Renal cortical epithelial cell (primary cell): ENCODE results near the gene DCAF8. TPM values are rescaled to one million over a fixed set of nuclear protein-coding genes. Genes with fewer than 3 reads are reported as not detected.

Source experiments
- DNase-seq: peaks from one replicate; pipeline ENCODE4 v3.0.0-alpha.2; 2011; ENCODE audit warnings: low read depth
- total RNA-seq: library from RNA; depleted of rRNA; stranded (reverse); fragments of >200 nt; gene quantifications from 2 replicates; pipeline ENCODE4 v1.2.3, GENCODE V29; 2014

DCAF8 gene
- total RNA-seq, 1 donor from 2014 or later, result 107 TPM

DNA sequence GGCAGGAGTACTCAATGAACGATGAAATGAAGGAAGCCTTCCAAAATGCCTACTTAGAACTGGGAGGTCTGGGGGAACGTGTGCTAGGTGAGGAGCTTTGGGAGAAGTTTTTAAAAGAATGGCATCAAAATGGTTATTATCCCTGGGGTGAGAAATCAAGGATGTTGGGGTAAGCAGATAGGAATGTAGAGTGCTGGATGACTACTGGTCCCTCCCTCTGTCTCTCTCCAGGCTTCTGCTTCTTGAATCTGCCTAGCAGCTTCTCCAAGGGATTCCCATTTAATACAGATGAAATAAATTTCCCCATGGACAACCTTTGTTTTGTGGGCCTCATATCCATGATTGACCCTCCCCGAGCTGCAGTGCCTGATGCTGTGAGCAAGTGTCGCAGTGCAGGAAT is 91.0 kb downstream of the DCAF8 start:
- DNase-seq, result no peak

DNA sequence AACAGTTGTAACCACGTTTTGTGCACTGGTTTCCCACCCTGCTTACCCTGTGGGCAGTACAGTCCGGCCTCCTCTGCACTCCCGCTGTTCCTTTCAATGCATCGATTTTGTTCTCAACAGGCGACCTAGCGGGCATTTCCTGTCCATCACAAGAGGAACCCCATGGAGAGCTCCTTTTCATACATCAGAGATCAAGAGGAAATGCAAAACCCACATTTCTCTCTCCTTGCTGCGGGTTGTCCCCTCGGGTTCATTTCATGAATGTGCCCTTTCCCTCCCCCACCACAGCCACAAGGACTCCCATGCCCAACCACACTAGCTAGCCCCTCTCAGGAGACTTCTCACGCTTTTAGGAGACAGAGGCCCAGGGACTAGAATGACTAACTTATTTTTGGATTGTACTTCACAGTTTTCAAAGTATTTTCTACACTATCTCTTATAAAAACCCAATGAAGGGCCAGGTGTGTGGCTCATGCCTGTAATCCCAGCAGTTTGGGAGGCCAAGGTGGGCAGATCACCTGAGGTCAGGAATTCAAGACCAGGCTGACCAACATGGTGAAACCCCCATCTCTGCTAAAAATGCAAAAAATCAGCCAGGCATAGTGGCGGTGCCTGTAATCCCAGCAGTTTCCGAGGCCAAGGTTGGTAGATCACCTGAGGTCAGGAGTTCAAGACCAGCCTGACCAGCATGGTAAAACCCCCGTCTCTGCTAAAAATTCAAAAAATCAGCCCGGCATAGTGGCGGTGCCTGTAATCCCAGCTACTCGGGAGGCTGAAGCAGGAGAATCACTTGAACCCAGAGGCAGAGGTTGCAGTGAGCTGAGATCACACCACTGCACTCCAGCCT is 92.6 kb downstream of the DCAF8 start:
- no peak for DNase-seq

DNA sequence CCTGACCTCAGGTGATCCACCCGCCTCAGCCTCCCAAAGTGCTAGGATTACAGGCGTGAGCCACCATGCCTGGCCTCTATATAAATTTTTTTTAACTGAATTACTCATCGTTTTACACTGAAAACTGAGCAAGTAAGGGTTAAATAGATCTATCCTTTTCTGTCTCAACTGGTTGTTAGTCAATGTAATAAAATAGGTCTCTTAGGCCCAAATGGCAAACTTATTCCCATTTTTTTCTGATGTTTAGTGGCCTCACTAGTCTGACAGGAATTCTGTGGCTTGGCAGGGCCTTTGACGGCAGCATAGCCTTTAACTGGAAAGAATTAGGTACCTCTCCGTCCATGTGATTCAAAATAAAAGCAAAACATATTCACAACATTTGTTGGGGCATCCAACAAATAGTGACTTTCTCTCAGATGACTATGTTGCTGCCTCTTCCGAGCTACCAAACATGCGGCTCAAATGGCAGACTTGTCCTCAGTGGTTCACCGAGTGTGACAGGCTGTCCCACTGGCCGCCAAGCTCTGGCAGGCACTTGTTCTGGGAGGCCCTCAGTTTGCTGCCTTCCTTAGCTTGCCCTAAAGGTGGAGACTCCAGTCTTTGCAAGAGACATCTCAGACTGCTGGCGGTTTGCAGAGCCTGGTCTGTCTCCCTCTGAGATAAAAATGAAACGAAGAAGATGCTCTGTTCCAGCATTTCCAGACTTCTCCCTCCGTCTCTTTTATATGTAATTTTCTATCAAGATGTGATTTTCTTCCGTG is 93.6 kb downstream of the DCAF8 start:
- DNase-seq, result no peak

DNA sequence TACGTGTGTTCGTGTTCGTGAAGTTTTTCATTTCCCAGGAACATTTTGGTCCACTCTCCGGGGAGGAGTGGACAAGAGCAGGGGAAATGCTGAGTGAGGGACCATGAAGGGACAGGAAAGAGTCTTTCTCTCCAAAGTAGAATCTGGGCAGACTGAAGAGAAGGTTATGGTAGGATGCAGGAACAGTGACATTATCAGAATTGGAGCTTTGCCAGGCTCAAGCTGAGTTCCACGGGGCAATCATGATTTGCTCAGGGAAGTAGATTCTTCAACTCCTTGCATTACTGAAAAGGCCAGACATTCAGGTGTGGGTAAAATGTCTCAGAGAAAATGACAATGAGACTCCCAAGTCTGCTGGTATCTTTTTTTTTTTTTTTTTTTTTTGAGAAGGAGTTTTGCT is 94.3 kb downstream of the DCAF8 start:
- no peak for DNase-seq

DNA sequence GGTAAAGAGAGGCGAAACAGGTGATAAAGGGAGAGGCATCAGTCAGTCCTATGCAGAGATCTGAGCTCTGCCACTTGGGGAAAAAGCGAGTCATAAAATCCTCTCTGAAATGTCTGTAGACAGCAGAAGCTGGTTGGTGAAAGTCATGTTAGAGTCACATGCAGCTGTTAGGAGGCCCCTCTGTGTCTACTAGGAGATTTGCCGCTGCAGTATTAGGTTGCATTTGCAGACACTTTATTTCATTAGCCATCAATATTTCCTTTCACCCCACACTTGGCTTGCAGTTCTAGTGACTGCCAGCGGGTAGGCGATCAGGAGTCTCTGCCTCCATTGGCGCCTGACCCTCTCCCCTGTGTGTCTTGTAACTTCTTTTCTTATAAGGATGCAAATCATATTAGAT is 94.8 kb downstream of the DCAF8 start:
- DNase-seq, result no peak

DNA sequence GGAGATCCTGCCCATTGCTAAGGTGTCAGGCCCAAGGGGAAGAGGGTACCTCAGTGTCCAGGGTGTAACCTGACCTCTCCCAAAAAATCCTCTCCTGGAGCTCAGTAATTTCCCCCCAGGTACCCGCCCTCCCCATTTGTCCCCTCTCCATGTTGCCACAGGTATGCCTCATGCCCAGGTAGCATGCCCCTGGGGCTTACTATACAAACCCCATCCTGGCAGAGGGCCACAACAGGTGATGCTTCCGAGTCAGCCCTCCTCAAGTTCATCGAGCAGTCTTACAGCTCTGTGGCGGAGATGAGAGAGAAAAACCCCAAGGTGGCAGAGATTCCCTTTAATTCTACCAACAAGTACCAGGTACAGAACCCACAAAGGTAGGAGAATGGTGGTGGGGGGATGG is 95.3 kb downstream of the DCAF8 start:
- DNase-seq, result no peak

DNA sequence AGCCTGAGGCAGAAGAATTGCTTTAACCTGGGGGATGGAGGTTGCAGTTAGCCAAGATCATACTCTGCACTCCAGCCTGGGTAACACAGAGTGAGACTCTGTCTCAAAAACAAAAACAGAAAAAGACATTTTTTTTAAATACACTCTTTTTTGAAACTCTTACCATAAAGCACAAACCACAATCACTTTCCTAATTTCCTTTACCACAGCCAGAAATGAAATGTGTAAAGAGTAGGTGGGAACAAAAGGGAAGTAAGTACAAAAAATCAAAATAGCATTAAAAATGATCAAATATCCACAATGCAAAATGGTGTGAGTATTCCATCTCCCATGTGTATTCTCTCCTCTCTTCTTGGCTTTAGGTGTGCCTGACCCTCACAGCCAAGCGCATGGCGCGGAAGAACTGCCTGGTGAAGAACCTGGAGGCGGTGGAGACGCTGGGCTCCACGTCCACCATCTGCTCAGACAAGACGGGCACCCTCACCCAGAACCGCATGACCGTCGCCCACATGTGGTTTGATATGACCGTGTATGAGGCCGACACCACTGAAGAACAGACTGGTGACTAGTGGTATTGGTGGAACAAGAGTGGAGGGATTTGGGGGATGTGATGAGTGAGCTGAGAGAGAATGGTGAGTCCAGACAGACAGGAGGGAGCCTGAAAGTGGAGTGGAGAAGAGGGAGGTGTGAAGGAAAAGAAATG is 96.0 kb downstream of the DCAF8 start:
- DNase-seq, result no peak

Other genes starting within 250 kb of the DCAF8 start
- 4.0 and 5.2 TPM in 2 replicates for gene PIGM, start 230.6 kb downstream of the DCAF8 start, total RNA-seq
- gene KCNJ10, start 192.4 kb downstream of the DCAF8 start, total RNA-seq, result 0.15 TPM in 1 of 2 replicates, not detected in the other
- gene KCNJ9, start 181.0 kb downstream of the DCAF8 start, total RNA-seq, result not detected in 2 replicates
- gene IGSF8, start 163.9 kb downstream of the DCAF8 start, total RNA-seq, result 56.1 and 59.4 TPM in 2 replicates
- gene ATP1A2, start 146.8 kb downstream of the DCAF8 start, total RNA-seq, result 0.10 TPM in 1 of 2 replicates, not detected in the other
- gene ATP1A4, start 110.9 kb downstream of the DCAF8 start, total RNA-seq, result not detected in 2 replicates
- gene CASQ1, start 72.0 kb downstream of the DCAF8 start, total RNA-seq, result not detected in 2 replicates
- 84.6 and 194 TPM in 2 replicates for gene PEA15, start 57.2 kb downstream of the DCAF8 start, total RNA-seq
- gene PEX19, start 22.6 kb upstream of the DCAF8 start, total RNA-seq, result 42.7 and 65.3 TPM in 2 replicates
- gene COPA, start 80.7 kb upstream of the DCAF8 start, total RNA-seq, result 206 and 250 TPM in 2 replicates
- 113 and 168 TPM in 2 replicates for gene NCSTN, start 80.8 kb upstream of the DCAF8 start, total RNA-seq
- gene NHLH1, start 104.5 kb upstream of the DCAF8 start, total RNA-seq, result 0.05 TPM in 1 of 2 replicates, not detected in the other
- gene VANGL2, start 138.0 kb upstream of the DCAF8 start, total RNA-seq, result 4.2 and 17.7 TPM in 2 replicates